ENCODE results near the gene GRK4. TPM values are rescaled to one million over a fixed set of nuclear protein-coding genes. Genes with fewer than 3 reads are reported as not detected.

GRK4 gene
- total and polyA plus RNA-seq, 10 of the 15 experiments (the other 5 are each of a cell fraction or from before 2014, with no cell fraction given), result 1.1 to 4.0 (median 2.5) TPM

GRCh38 chr4:2942037-2942531, 21.3 kb upstream of the GRK4 start:
- FAIRE-seq (no peak), DNase-seq (ENCODE audit: low read depth, low spot score) (no peak), ATAC-seq (no peak)
- H3K27ac ChIP-seq (ENCODE audit: control insufficient read depth, insufficient read depth), result no peak overlapping the region
- H3K27me3 ChIP-seq (replicated peaks in 1 of 2; ENCODE audit: control insufficient read depth in 2 of 2, insufficient read depth in 2 of 2, low read length in 1 of 2), result no peaks in the 10 kb centered on the region
- H2AFZ ChIP-seq (ENCODE audit: control insufficient read depth, low read depth, low read length), result no peak overlapping the region
- no TSS peak for BruUV-seq (replicated peaks)
- ChIA-PET RAD21 (ENCODE audit: unreplicated experiment) (no interaction called here), SMC1A (ENCODE audit: uncharacterized antibody, unreplicated experiment) (no interaction called here), CTCF (no interaction called here), POLR2A (no interaction called here)
- 94% methylated on average over 21 of the region's 21 CpGs for WGBS (ENCODE audit: insufficient coverage, insufficient replicate concordance, low lambda C conversion rate, missing lambda C conversion rate)
- no peak overlapping the region for H3K4me2 ChIP-seq (ENCODE audit: control insufficient read depth, insufficient read depth)
- no peak overlapping the region for H3K4me3 ChIP-seq
- no peak overlapping the region for H3K9ac ChIP-seq (ENCODE audit: control insufficient read depth, insufficient read depth, low read length)
- intact Hi-C loops (cut with micrococcal nuclease; ENCODE audit: unreplicated experiment) (no loop called here), in situ Hi-C loops (cut with MboI) (loop anchor here (25.0 kb wide), 1 partner anchor 180 kb away; the partner anchor contains the start of gene TNIP2)
- H3K9me3 ChIP-seq (replicated peaks; ENCODE audit: control insufficient read depth, insufficient read depth, low read length), result no peaks in the 10 kb centered on the region; the same call in 2 of the 3 replicates
- no peaks in the 10 kb centered on the region for H4K20me1 ChIP-seq (ENCODE audit: control insufficient read depth, insufficient read depth)
- peaks cover 54 to 62% of the 10 kb centered on the region in 2 experiments for H3K36me3 ChIP-seq (ENCODE audit: control insufficient read depth in 2 of 2, insufficient read depth in 2 of 2, low read length in 1 of 2)
- peaks cover 2% of the 10 kb centered on the region; the same call in 1 of the 2 replicates for H3K79me2 ChIP-seq (ENCODE audit: control insufficient read depth, insufficient read depth, low read length)
- peaks cover 12% of the 10 kb centered on the region for H3K4me1 ChIP-seq (ENCODE audit: control insufficient read depth, insufficient read depth, low read length)
- TF ChIP-seq CHD2 (IDR thresholded peaks at IDR 0.05; ENCODE audit: borderline replicate concordance, low read depth, low read length) (no peak), YBX1 (IDR thresholded peaks at IDR 0.05) (no peak), SREBF1 (IDR thresholded peaks at IDR 0.05; ENCODE audit: low read length) (no peak), MAX (IDR thresholded peaks at IDR 0.05; ENCODE audit: low read depth, low read length) (no peak), NFYA (IDR thresholded peaks at IDR 0.05; ENCODE audit: borderline replicate concordance, low read depth, low read length) (no peak), FOXK2 (IDR thresholded peaks at IDR 0.05) (no peak), IRF3 (IDR thresholded peaks at IDR 0.05) (no peak), ZBED1 (IDR thresholded peaks at IDR 0.05; ENCODE audit: borderline replicate concordance) (peak; percentile 22; the same call in 1 of the 2 replicates), E4F1 (IDR thresholded peaks at IDR 0.05; ENCODE audit: borderline replicate concordance, partially characterized antibody) (no peak), KLF5 (IDR thresholded peaks at IDR 0.05; ENCODE audit: partially characterized antibody) (no peak), HSF1 (IDR thresholded peaks at IDR 0.05; ENCODE audit: low read depth, low read length) (no peak), FOS (IDR thresholded peaks at IDR 0.05; ENCODE audit: borderline replicate concordance, extremely low read depth, insufficient read length) (no peak), POLR2AphosphoS2 (IDR thresholded peaks at IDR 0.05; ENCODE audit: low read depth, low read length) (peak; percentile 12; the same call in 1 of the 2 replicates), ATF2 (IDR thresholded peaks at IDR 0.05; ENCODE audit: low read length) (no peak), MLLT1 (IDR thresholded peaks at IDR 0.05) (no peak), HCFC1 (IDR thresholded peaks at IDR 0.05; ENCODE audit: low read length) (no peak)
